ENCODE measurements around the gene IQCF2. TPM values are rescaled to one million over a fixed set of nuclear protein-coding genes. Genes with fewer than 3 reads are reported as not detected.

IQCF2 gene
- total RNA-seq, 1 donor from 2014 or later, result not detected

- no peak for FAIRE-seq
These were observed 30.0 kb downstream of the IQCF2 start for GRCh38 chr3:51891242-51892039.

GRCh38 chr3:51894391-51894790 lies 33.0 kb downstream of the IQCF2 start:
- Mint-ChIP-seq H3K4me1 (ENCODE audit: low read depth, unreplicated experiment) (peaks cover 9% of the 10 kb centered on the region), H3K27me3 (ENCODE audit: low read depth, unreplicated experiment) (peaks cover 20% of the 10 kb centered on the region)

More at GRCh38 chr3:51891242-51892039, 30.0 kb downstream of the IQCF2 start:
- TF ChIP-seq CTCF (IDR thresholded peaks at IDR 0.05; ENCODE audit: insufficient read depth, low read depth, low read length) (no peak), EZH2 (IDR thresholded peaks at IDR 0.05; ENCODE audit: insufficient read depth, low read length) (no peak)
- no peaks in the 10 kb centered on the region for H3K4me1 ChIP-seq (ENCODE audit: insufficient read depth, low read length)
- Mint-ChIP-seq H3K4me1 (ENCODE audit: low read depth, unreplicated experiment) (peaks cover 3% of the 10 kb centered on the region), H3K36me3 (ENCODE audit: low read depth, unreplicated experiment) (no peaks in the 10 kb centered on the region), H3K9me3 (ENCODE audit: unreplicated experiment) (no peaks in the 10 kb centered on the region), H3K27me3 (ENCODE audit: low read depth, unreplicated experiment) (peaks cover 20% of the 10 kb centered on the region), H3K27ac (ENCODE audit: unreplicated experiment) (no peak overlapping the region), H3K4me3 (ENCODE audit: unreplicated experiment) (no peak overlapping the region)
- H3K4me3 ChIP-seq (ENCODE audit: insufficient read depth, low read depth, low read length), result no peak overlapping the region
- no peaks in the 10 kb centered on the region for H3K27me3 ChIP-seq (ENCODE audit: insufficient read depth, low read length)
- H3K4me2 ChIP-seq (ENCODE audit: low read length), result no peak overlapping the region
- no peaks in the 10 kb centered on the region for H3K79me2 ChIP-seq (ENCODE audit: insufficient read depth, low read length)
- no peak overlapping the region for H3K9ac ChIP-seq (ENCODE audit: low read length)
- no peaks in the 10 kb centered on the region for H3K9me3 ChIP-seq (ENCODE audit: insufficient read depth, low read depth, low read length)
- no peak overlapping the region for H3K27ac ChIP-seq (ENCODE audit: low read depth, low read length)
- DNase-seq (ENCODE audit: low read depth), result no peak
- H3K36me3 ChIP-seq (ENCODE audit: insufficient read depth, low read length), result no peaks in the 10 kb centered on the region
- H2AFZ ChIP-seq (ENCODE audit: low read depth, low read length), result no peak overlapping the region
- H4K20me1 ChIP-seq (ENCODE audit: insufficient read depth, low read length), result no peaks in the 10 kb centered on the region

More at GRCh38 chr3:51894391-51894790, 33.0 kb downstream of the IQCF2 start:
- TF ChIP-seq EZH2 (IDR thresholded peaks at IDR 0.05; ENCODE audit: insufficient read depth, low read length) (no peak), CTCF (IDR thresholded peaks at IDR 0.05; ENCODE audit: insufficient read depth, low read depth, low read length) (no peak)
- Histone ChIP-seq H3K4me3 (ENCODE audit: insufficient read depth, low read depth, low read length) (no peak overlapping the region), H3K27ac (ENCODE audit: low read depth, low read length) (no peak overlapping the region), H3K27me3 (ENCODE audit: insufficient read depth, low read length) (no peaks in the 10 kb centered on the region), H3K9me3 (ENCODE audit: insufficient read depth, low read depth, low read length) (no peaks in the 10 kb centered on the region), H4K20me1 (ENCODE audit: insufficient read depth, low read length) (no peaks in the 10 kb centered on the region), H3K4me2 (ENCODE audit: low read length) (no peak overlapping the region), H3K79me2 (ENCODE audit: insufficient read depth, low read length) (no peaks in the 10 kb centered on the region), H3K4me1 (ENCODE audit: insufficient read depth, low read length) (no peaks in the 10 kb centered on the region), H3K9ac (ENCODE audit: low read length) (no peak overlapping the region), H2AFZ (ENCODE audit: low read depth, low read length) (no peak overlapping the region), H3K36me3 (ENCODE audit: insufficient read depth, low read length) (no peaks in the 10 kb centered on the region)
- no peak overlapping the region for H3K27ac Mint-ChIP-seq (ENCODE audit: unreplicated experiment)
- no peaks in the 10 kb centered on the region for H3K9me3 Mint-ChIP-seq (ENCODE audit: unreplicated experiment)
- FAIRE-seq, result no peak
- DNase-seq (ENCODE audit: low read depth), result no peak
- H3K36me3 Mint-ChIP-seq (ENCODE audit: low read depth, unreplicated experiment), result no peaks in the 10 kb centered on the region
- no peak overlapping the region for H3K4me3 Mint-ChIP-seq (ENCODE audit: unreplicated experiment)

Data from astrocyte (in vitro differentiated cells and primary cell).